Activated gamma-delta T cell treated with Interleukin-2 at 50 U/mL for 16 hours (primary cell): Measurements from ENCODE around the gene GNAQ.

Source experiments
- DNase-seq: peaks from one replicate; pipeline ENCODE4 v3.0.0-alpha.2; 2020

GNAQ gene

GRCh38 chr9:77935974-77936373 is 95.6 kb downstream of the GNAQ start:
- DNase-seq = no peak

GRCh38 chr9:77935211-77935610 is 96.4 kb downstream of the GNAQ start:
- no peak for DNase-seq

- no peak for DNase-seq
These were observed 97.6 kb downstream of the GNAQ start for GRCh38 chr9:77933976-77934375.

GRCh38 chr9:77933019-77933418 is 98.6 kb downstream of the GNAQ start:
- no peak for DNase-seq

- no peak for DNase-seq
These were observed 101.7 kb downstream of the GNAQ start for GRCh38 chr9:77929942-77930341.

- DNase-seq = no peak
These were observed 104.3 kb downstream of the GNAQ start for GRCh38 chr9:77927265-77927664.

- no peak for DNase-seq
These were observed 105.2 kb downstream of the GNAQ start for GRCh38 chr9:77926371-77926878.

GRCh38 chr9:77922591-77922990 is 109.0 kb downstream of the GNAQ start:
- no peak for DNase-seq

GRCh38 chr9:77917800-77918199 is 113.8 kb downstream of the GNAQ start:
- DNase-seq = no peak

GRCh38 chr9:77916820-77917219 is 114.8 kb downstream of the GNAQ start:
- DNase-seq = no peak

GRCh38 chr9:77916410-77916819 is 115.2 kb downstream of the GNAQ start:
- DNase-seq = no peak

- DNase-seq = no peak
These were observed 115.9 kb downstream of the GNAQ start for GRCh38 chr9:77915744-77916143.

GRCh38 chr9:77912895-77913693 is 118.5 kb downstream of the GNAQ start:
- DNase-seq = no peak

- DNase-seq = no peak
These were observed 119.7 kb downstream of the GNAQ start for GRCh38 chr9:77911928-77912327.

GRCh38 chr9:77910194-77910621 is 121.4 kb downstream of the GNAQ start:
- DNase-seq = no peak

- DNase-seq = no peak
These were observed 122.3 kb downstream of the GNAQ start for GRCh38 chr9:77909306-77909705.

GRCh38 chr9:77908293-77908692 is 123.3 kb downstream of the GNAQ start:
- no peak for DNase-seq

- no peak for DNase-seq
These were observed 124.0 kb downstream of the GNAQ start for GRCh38 chr9:77907585-77907984.

- DNase-seq = no peak
These were observed 124.6 kb downstream of the GNAQ start for GRCh38 chr9:77906991-77907390.

GRCh38 chr9:77903666-77904285 is 127.8 kb downstream of the GNAQ start:
- no peak for DNase-seq

GRCh38 chr9:77901771-77902170 is 129.8 kb downstream of the GNAQ start:
- DNase-seq = no peak

- DNase-seq = no peak
These were observed 130.6 kb downstream of the GNAQ start for GRCh38 chr9:77901018-77901417.

- DNase-seq = no peak
These were observed 131.8 kb downstream of the GNAQ start for GRCh38 chr9:77899679-77900354.

- DNase-seq = no peak
These were observed 132.7 kb downstream of the GNAQ start for GRCh38 chr9:77898864-77899263.
